SH-SY5Y (cell line): ENCODE data around the gene TULP4.

ENCODE experiments used
- GATA2 ChIP-seq: IDR thresholded peaks from 2 replicates; pipeline ENCODE4 v1.6.1; 2011; ENCODE audit warnings: mild to moderate bottlenecking, low read depth, low read length
- GATA3 ChIP-seq: IDR thresholded peaks from 2 replicates; pipeline ENCODE4 v1.6.1; 2011; ENCODE audit warnings: low read depth, mild to moderate bottlenecking, low read length, moderate library complexity

Gene TULP4

DNA sequence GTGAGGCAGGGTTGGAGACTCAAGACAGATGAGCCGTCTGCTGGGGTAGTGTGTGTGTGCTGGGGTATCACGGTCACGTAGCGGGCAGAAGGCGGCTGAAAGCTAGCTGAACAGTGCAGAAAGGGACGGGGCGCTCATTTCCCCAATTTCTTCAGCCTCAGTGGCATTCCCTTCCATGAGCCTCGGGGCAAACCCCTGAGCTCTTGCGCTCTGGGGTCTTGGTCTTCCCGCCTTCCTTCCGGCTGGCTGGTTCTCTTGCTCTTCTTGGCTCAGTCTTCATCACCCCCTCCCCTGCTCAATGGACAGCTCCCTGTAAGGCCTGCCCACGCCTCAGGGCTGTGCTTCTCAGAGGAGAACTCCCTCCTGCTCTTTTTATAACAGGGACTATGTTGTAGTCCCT lies 232.2 kb downstream of the TULP4 start:
- TF ChIP-seq GATA3 (no peak), GATA2 (no peak)

DNA sequence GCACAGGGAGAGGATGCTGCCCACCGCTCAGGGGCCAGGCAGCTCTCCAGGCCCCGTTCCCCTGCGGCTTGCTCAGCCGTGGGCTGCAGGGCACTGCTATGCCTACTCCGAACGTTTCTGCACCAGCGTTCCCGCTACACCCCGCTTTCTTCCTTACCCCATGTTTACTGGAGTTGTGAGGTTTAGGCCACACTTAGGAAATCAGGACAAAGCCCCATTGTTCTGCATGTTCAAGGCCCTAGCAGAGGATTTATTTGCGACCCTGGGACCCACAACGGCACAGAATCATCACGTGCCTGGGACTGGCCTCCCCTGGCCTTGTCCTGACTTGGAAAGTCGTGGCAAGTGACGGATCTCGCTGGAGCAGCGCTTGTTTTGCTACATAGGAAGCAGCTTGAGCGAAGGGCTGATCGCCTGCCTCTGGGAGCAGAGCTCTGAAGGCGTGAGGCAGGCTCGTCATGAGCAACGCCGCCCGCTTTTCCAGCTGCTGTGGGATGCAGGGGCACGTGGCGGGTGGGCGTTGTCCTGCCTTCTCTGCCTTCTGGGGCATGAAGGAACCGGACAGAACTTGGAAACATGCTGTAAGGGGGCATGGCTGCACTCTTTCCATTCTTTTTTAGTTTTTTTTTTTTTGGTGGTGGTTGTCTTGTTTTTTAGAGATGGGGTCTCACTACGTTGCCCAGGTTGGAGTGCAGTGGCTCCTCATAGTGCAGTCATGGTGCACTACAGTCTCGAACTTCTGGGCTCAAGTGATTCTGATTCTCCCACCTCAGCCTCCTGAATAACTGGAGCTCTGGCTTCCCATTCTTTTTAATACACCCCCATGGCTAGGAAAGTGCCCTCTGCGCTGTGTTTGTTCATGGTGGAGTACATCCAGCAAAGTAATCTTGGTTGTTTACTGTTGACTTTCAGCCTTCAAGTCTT lies 233.0 kb downstream of the TULP4 start:
- TF ChIP-seq GATA2 (no peak), GATA3 (no peak)

DNA sequence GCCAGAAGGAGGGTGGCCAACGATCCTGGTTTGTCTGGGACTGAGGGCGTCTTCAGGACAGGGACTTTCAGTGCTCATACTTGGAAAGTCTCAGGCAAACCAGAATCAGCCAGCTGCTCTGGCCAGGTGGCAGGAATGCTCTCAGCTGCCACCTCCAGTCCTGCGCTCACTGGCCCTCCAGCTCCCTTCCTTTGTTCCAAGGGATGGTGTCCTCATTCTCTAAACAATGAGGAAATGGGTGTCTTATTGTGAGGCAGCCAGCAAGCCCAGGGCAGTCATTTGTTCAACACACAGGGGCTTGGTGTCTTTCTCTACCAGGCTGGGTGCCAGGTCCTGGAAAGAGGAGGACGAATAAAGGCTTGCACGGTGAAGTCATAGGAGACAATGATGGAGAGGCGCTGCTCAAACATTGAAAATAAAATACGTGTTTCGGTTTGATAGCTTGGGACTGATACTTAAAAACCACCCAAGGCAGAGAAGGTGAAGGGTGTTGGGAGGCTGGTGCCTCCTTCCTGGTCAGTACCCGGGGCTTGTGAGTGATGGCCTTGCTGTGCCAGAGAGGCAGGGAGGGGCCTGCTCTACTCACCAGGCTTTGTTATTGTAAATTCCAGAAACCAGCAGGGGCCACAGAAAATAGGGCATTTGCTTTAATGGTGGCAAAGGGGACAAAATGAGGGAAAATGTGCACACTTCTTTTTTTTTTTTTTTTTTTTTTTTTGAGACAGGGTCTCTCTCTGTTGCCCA lies 236.3 kb downstream of the TULP4 start:
- no peak for TF ChIP-seq GATA2
- TF ChIP-seq GATA3 = no peak

DNA sequence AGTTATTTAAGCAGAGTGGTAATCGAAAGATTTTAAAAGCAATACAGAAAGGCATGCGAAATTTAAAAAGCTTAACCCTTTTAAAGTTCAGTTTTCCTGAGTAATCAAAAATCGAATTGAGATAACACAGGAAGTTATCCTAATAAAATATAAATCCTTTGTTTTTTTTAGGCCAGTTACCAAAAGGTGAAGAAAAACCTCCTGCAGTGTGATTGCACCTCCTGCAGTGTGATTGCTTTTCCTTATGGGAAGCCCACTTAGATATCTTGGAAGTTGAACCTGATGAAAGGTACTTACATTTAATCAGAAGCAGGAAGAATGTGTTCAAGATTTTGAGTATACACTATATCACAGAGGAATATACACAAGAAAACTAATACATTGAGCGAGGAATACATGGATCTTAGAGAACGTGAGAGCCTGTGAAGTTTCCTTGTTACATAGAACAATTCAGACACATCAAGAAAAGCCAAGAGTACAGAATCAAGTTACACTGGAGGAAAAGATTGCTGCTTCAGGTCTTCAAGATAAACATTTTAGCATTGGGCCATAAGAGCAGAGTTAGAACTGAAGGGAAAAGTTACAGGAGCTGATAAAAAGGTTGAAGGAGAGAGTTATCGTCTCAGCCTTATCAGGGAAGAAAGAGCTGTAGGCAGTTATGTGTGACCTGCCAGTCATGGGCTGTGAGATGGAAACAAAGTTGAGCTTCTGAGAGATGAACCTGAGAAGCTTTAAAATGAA lies 240.0 kb downstream of the TULP4 start:
- no peak for TF ChIP-seq GATA2
- TF ChIP-seq GATA3 = no peak

DNA sequence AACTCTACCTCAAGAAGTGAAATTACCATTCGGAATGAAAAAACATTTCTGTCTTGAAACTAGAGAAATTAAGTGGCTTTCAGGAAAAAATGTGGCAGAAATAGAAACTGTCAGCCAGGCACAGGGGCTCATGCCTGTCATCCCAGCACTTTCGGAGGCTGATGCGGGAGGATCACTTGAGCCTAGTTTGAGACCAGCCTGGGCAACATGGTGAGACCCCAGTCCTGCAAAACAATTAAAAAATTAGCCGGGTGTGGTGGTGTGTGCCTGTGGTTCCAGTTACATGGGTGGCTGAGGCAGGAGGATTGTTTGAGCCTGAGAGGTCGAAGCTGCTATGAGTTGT lies 240.5 kb downstream of the TULP4 start:
- TF ChIP-seq GATA2 = no peak
- no peak for TF ChIP-seq GATA3

GRCh38 chr6:158554611-158555361 lies 242.5 kb downstream of the TULP4 start:
- TF ChIP-seq GATA3 (no peak), GATA2 (no peak)

DNA sequence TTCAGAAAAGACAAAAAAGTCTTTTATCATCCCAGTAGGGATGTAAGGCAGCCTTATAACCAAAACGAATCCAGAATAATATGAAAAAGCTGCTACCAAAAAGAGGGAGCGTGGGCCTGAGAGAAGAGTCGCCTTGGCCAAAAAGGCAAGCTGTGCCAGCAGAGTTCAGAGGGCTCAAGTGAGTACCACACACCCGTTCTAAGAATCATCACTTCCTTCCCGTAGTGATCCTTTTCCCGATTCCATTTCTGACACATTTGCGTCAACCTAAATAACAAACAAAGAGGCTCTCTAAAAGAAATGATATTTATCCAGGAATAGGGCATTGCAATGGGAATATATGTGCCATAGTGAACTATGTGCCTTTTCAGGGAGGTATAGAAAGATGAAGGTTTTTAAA lies 243.8 kb downstream of the TULP4 start:
- TF ChIP-seq GATA2 = no peak
- no peak for TF ChIP-seq GATA3

GRCh38 chr6:158557927-158558326 lies 245.7 kb downstream of the TULP4 start:
- no peak for TF ChIP-seq GATA2
- no peak for TF ChIP-seq GATA3

- no peak for TF ChIP-seq GATA3
- no peak for TF ChIP-seq GATA2
Observed at GRCh38 chr6:158558415-158559306, 246.4 kb downstream of the TULP4 start.

- no peak for TF ChIP-seq GATA3
Observed at GRCh38 chr6:158559338-158559894, 247.2 kb downstream of the TULP4 start.

GRCh38 chr6:158559895-158560835 lies 247.9 kb downstream of the TULP4 start, which contains the start of gene TMEM181:
TSS of gene TMEM181 (plus strand) at chr6:158560091. CDS start at chr6:158560225, 134 bp downstream.
- TF ChIP-seq GATA2 (no peak), GATA3 (no peak)
